ENCODE measurements around the gene LMO4. TPM values are rescaled to one million over a fixed set of nuclear protein-coding genes. Genes with fewer than 3 reads are reported as not detected.

LMO4 gene
- total RNA-seq, 1 experiment from 2014 or later: 86.1 TPM

- peak; percentile 50 for DNase-seq (ENCODE audit: low read depth)
Observed at GRCh38 chr1:87358219-87358618, 29.5 kb downstream of the LMO4 start.

GRCh38 chr1:87359586-87359985 is 30.9 kb downstream of the LMO4 start:
- peak; percentile 32 for DNase-seq (ENCODE audit: low read depth)

GRCh38 chr1:87362063-87362833 is 33.6 kb downstream of the LMO4 start:
- DNase-seq (ENCODE audit: low read depth): no peak

- peak; percentile 21 for DNase-seq (ENCODE audit: low read depth)
Observed at GRCh38 chr1:87362834-87363426, 34.2 kb downstream of the LMO4 start.

- DNase-seq (ENCODE audit: low read depth): no peak
Observed at GRCh38 chr1:87367549-87367948, 38.9 kb downstream of the LMO4 start.

GRCh38 chr1:87368907-87369306 is 40.2 kb downstream of the LMO4 start:
- no peak for DNase-seq (ENCODE audit: low read depth)

- no peak for DNase-seq (ENCODE audit: low read depth)
Observed at GRCh38 chr1:87369736-87370478, 41.2 kb downstream of the LMO4 start.

- DNase-seq (ENCODE audit: low read depth): no peak
Observed at GRCh38 chr1:87370544-87370943, 41.9 kb downstream of the LMO4 start.

- DNase-seq (ENCODE audit: low read depth): no peak
Observed at GRCh38 chr1:87379306-87379705, 50.6 kb downstream of the LMO4 start.

GRCh38 chr1:87386217-87386790 is 57.6 kb downstream of the LMO4 start:
- no peak for DNase-seq (ENCODE audit: low read depth)

GRCh38 chr1:87388411-87388810 is 59.7 kb downstream of the LMO4 start:
- no peak for DNase-seq (ENCODE audit: low read depth)

- DNase-seq (ENCODE audit: low read depth): no peak
Observed at GRCh38 chr1:87389011-87389410, 60.3 kb downstream of the LMO4 start.

- no peak for DNase-seq (ENCODE audit: low read depth)
Observed at GRCh38 chr1:87389546-87389945, 60.9 kb downstream of the LMO4 start.

- DNase-seq (ENCODE audit: low read depth): peak; percentile 82
Observed at GRCh38 chr1:87392248-87393192, 63.8 kb downstream of the LMO4 start.

- DNase-seq (ENCODE audit: low read depth): no peak
Observed at GRCh38 chr1:87393445-87394085, 64.9 kb downstream of the LMO4 start.

- DNase-seq (ENCODE audit: low read depth): no peak
Observed at GRCh38 chr1:87394513-87394912, 65.8 kb downstream of the LMO4 start.

- no peak for DNase-seq (ENCODE audit: low read depth)
Observed at GRCh38 chr1:87394982-87395381, 66.3 kb downstream of the LMO4 start.
